Sigmoid colon (tissue), 4 donors: Measurements from ENCODE around the gene EPHA1.
"Not testable (repeated sequence)": the region's sequence is repeated elsewhere in the genome, so short reads cannot be mapped to it uniquely, and the experiment has no call there.

Source experiments
- POLR2A ChIP-seq, 2 donors: fragments of 450-650 bp; IDR thresholded peaks; one replicate each; pipeline ENCODE4 v1.6.1; 2016; ENCODE audit warnings: antibody characterized with exemption in 2 of 2, mild to moderate bottlenecking in 2 of 2, moderate library complexity in 2 of 2
- POLR2AphosphoS5 ChIP-seq, 4 donors: sonication (generic); formaldehyde crosslinking; IDR thresholded peaks; one replicate each; pipeline ENCODE4 v1.6.1; 2017; ENCODE audit warnings: antibody characterized with exemption in 4 of 4
- TF ChIP-seq, protein P1 (sequence below), 4 experiments: fragments of 450-650 bp in 3 of 4; fragments of 200-600 bp in 1 of 4; IDR thresholded peaks; one replicate each; pipeline ENCODE4 v1.5.1; 2016 to 2019; ENCODE audit warnings: antibody characterized with exemption in 4 of 4, mild to moderate bottlenecking in 3 of 4, moderate library complexity in 2 of 4

- not testable (repeated sequence) for TF ChIP-seq POLR2A, POLR2AphosphoS5 (IDR thresholded peaks at IDR 0.05)
- TF ChIP-seq, protein P1, sequence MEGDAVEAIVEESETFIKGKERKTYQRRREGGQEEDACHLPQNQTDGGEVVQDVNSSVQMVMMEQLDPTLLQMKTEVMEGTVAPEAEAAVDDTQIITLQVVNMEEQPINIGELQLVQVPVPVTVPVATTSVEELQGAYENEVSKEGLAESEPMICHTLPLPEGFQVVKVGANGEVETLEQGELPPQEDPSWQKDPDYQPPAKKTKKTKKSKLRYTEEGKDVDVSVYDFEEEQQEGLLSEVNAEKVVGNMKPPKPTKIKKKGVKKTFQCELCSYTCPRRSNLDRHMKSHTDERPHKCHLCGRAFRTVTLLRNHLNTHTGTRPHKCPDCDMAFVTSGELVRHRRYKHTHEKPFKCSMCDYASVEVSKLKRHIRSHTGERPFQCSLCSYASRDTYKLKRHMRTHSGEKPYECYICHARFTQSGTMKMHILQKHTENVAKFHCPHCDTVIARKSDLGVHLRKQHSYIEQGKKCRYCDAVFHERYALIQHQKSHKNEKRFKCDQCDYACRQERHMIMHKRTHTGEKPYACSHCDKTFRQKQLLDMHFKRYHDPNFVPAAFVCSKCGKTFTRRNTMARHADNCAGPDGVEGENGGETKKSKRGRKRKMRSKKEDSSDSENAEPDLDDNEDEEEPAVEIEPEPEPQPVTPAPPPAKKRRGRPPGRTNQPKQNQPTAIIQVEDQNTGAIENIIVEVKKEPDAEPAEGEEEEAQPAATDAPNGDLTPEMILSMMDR (IDR thresholded peaks at IDR 0.05), result not testable (repeated sequence)
Measured at GRCh38 chr7:143415209-143415608, 6.6 kb upstream of the EPHA1 start.
